K562 (cell line): Measurements from ENCODE around the gene AMN1. TPM values are rescaled to one million over a fixed set of nuclear protein-coding genes. Genes with fewer than 3 reads are reported as not detected.

ENCODE experiments used
- CBFA2T2 ChIP-seq: fragments of 450-650 bp; conservative IDR thresholded peaks from 2 replicates; pipeline ENCODE4 v1.6.1; 2017; ENCODE audit warnings: mild to moderate bottlenecking
- CBFA2T3 ChIP-seq: fragments of 450-650 bp; IDR thresholded peaks from 2 replicates; pipeline ENCODE4 v1.6.1; 2017
- DDX20 ChIP-seq: fragments of 450-650 bp; IDR thresholded peaks from 2 replicates; pipeline ENCODE4 v1.6.1; 2016; ENCODE audit warnings: missing genetic modification characterization, low read depth, mild to moderate bottlenecking, missing compliant biosample characterization, moderate library complexity
- ERF ChIP-seq: fragments of 450-650 bp; formaldehyde crosslinking; IDR thresholded peaks from 2 replicates; pipeline ENCODE4 v1.4.0; 2020; ENCODE audit warnings: mild to moderate bottlenecking, mixed read lengths
- GTF2F1 ChIP-seq: IDR thresholded peaks from 2 replicates; pipeline ENCODE4 v1.6.1; 2011; ENCODE audit warnings: low read depth, low read length, improper control_type of control experiment
- MECOM ChIP-seq: fragments of 250-450 bp; sonication (Bioruptor Pico); IDR thresholded peaks from 2 replicates; pipeline ENCODE4 v1.8.0; 2022; ENCODE audit warnings: inconsistent platforms
- MTA3 ChIP-seq: fragments of 450-650 bp; formaldehyde crosslinking; IDR thresholded peaks from 2 replicates; pipeline ENCODE4 v1.6.1; 2017; ENCODE audit warnings: mild to moderate bottlenecking, borderline replicate concordance
- NBN ChIP-seq: fragments of 450-650 bp; IDR thresholded peaks from 2 replicates; pipeline ENCODE4 v1.6.1; 2016; ENCODE audit warnings: low read depth, mild to moderate bottlenecking
- RBM34 ChIP-seq: fragments of 200-400 bp; formaldehyde crosslinking; IDR thresholded peaks from 2 replicates; pipeline ENCODE4 v1.6.1; 2018; ENCODE audit warnings: low read length, borderline replicate concordance; ENCODE audit not compliant: insufficient read depth
- SNRNP70 ChIP-seq: fragments of 200-400 bp; formaldehyde crosslinking; optimal IDR thresholded peaks from 2 replicates; pipeline ENCODE3; 2017; ENCODE audit warnings: low read depth, low read length
- polyA plus RNA-seq, 8 experiments: library from polyadenylated mRNA; depleted of rRNA in 4 of 8; stranded (reverse) in 5 of 8; unstranded in 3 of 8; fragments of >200 nt; fragmentation: Nextera tagmentation in 2 of 8; fragmentation: Illumina TruSeq in 1 of 8; extraction: Ambion mirVana in 2 of 8; extraction: Trizol in 1 of 8; gene quantifications; 2 replicates each; pipeline versions ENCODE4 v1.2.1 to v1.2.3, GENCODE V29; 2011 to 2014; ENCODE audit warnings: inconsistent platforms in 1 of 8, missing spikeins in 1 of 8
- total RNA-seq, 7 experiments: library from RNA; depleted of rRNA in 6 of 7; stranded (reverse); fragments of >200 nt in 6 of 7; fragmentation: Illumina TruSeq in 2 of 7; extraction: Trizol in 2 of 7; gene quantifications; 2 replicates each; pipeline versions ENCODE4 v1.2.1 to v1.2.3, GENCODE V29; 2011 to 2021; ENCODE audit warnings: low replicate concordance in 1 of 7
- TF ChIP-seq, protein P1 (sequence below), 2 experiments: fragments of 450-650 bp; IDR thresholded peaks; 2 replicates each; pipeline ENCODE4 v1.6.1; 2016; ENCODE audit warnings: mild to moderate bottlenecking in 2 of 2, borderline replicate concordance in 1 of 2, low read depth in 1 of 2, moderate library complexity in 1 of 2
- TF ChIP-seq, protein P2 (sequence below): fragments of 150-350 bp; IDR thresholded peaks from 2 replicates; pipeline ENCODE4 v1.6.1; 2014; ENCODE audit warnings: low read depth, mild to moderate bottlenecking, low read length, borderline replicate concordance

Gene AMN1
- total and polyA plus RNA-seq, 9 of the 15 experiments (the other 6 are each of a cell fraction or from before 2014, with no cell fraction given) = 5.2 to 27.6 (median 13.0) TPM

DNA sequence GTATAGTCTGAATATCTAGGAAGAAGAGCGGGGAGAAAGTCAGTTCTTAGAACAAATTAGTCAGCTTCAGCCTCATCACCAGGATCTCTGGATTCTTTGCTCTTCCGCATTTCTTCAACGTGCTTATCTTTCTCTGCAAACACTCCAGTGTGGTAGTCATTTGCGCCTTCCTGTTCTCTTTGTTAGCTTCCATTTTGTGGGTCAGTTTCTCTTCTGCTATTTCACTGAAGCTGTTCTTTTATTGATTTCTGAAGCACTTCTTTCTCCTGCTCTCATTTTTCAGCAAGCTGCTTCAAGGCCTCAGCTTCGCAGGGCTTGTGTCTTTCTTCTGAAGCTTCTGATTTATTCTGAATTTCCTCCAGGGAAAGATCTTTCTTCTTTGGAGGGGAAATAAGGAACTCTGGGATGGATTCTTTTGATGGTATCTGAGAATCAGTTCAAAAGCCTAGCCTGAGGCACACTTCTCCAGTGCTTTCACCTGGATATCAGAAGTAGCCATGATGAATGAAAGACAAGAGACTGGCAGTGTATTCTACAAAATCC lies 13.5 kb downstream of the AMN1 start (continued):
- peak; percentile 62 for TF ChIP-seq DDX20
- TF ChIP-seq MECOM (CRISPR knock-in tag) = peak; percentile 70; the same call in 1 of the 2 replicates
- TF ChIP-seq ERF = no peak
- TF ChIP-seq NBN = peak; percentile 94
- TF ChIP-seq, protein P1, sequence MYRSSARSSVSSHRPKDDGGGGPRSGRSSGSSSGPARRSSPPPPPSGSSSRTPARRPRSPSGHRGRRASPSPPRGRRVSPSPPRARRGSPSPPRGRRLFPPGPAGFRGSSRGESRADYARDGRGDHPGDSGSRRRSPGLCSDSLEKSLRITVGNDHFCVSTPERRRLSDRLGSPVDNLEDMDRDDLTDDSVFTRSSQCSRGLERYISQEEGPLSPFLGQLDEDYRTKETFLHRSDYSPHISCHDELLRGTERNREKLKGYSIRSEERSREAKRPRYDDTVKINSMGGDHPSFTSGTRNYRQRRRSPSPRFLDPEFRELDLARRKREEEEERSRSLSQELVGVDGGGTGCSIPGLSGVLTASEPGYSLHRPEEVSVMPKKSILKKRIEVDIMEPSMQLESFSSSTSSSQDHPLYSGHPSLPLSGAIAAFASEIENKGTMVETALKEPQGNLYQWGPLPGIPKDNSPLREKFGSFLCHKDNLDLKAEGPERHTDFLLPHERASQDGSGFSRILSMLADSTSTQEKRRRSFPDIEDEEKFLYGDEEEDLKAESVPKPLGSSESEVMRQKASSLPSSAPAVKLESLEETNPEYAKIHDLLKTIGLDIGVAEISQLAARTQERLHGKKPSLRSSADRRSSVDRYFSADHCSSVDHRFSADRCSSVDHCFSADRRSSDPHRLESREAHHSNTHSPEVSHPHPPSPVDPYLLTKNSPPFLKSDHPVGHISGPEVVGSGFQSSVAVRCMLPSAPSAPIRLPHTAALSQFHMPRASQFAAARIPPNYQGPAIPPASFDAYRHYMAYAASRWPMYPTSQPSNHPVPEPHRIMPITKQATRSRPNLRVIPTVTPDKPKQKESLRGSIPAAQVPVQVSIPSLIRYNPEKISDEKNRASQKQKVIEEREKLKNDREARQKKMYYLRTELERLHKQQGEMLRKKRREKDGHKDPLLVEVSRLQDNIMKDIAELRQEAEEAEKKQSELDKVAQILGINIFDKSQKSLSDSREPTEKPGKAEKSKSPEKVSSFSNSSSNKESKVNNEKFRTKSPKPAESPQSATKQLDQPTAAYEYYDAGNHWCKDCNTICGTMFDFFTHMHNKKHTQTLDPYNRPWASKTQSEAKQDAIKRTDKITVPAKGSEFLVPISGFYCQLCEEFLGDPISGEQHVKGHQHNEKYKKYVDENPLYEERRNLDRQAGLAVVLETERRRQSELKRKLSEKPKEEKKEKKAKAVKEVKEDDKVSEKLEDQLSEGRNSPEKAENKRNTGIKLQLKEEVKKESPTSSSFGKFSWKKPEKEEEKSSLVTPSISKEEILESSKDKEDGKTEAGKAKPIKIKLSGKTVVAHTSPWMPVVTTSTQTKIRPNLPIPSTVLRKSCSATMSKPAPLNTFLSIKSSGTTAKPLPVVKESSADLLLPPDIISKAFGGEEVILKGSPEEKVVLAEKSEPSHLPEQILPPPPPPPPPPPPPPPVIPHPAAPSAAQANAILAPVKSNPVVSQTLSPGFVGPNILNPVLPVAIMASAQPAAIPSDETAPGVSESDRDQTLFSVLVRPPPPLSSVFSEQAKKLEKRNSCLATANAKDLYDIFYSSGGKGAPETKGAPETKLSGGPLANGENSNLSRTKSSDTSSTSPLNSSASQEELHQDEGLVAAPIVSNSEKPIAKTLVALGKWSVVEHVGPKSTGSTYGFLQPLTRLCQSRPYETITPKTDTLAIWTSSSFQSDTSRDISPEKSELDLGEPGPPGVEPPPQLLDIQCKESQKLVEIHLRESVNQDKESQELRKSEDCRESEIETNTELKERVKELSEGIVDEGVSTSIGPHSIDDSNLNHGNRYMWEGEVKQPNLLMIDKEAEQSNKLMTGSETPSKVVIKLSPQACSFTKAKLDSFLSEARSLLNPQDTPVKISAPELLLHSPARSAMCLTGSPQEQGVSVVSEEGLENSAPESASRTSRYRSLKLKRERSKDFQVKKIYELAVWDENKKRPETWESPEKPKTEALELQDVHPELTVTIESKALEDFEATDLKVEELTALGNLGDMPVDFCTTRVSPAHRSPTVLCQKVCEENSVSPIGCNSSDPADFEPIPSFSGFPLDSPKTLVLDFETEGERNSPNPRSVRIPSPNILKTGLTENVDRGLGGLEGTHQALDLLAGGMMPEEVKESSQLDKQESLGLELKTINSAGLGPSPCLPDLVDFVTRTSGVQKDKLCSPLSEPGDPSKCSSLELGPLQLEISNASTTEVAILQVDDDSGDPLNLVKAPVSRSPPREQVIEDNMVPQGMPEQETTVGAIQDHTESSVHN (IDR thresholded peaks at IDR 0.05; ENCODE audit: borderline replicate concordance in 1 of 2, low read depth in 1 of 2) = peak in 1 of 2 experiments; percentile 69; a peak in 1 of 4 replicates
- TF ChIP-seq, protein P2, sequence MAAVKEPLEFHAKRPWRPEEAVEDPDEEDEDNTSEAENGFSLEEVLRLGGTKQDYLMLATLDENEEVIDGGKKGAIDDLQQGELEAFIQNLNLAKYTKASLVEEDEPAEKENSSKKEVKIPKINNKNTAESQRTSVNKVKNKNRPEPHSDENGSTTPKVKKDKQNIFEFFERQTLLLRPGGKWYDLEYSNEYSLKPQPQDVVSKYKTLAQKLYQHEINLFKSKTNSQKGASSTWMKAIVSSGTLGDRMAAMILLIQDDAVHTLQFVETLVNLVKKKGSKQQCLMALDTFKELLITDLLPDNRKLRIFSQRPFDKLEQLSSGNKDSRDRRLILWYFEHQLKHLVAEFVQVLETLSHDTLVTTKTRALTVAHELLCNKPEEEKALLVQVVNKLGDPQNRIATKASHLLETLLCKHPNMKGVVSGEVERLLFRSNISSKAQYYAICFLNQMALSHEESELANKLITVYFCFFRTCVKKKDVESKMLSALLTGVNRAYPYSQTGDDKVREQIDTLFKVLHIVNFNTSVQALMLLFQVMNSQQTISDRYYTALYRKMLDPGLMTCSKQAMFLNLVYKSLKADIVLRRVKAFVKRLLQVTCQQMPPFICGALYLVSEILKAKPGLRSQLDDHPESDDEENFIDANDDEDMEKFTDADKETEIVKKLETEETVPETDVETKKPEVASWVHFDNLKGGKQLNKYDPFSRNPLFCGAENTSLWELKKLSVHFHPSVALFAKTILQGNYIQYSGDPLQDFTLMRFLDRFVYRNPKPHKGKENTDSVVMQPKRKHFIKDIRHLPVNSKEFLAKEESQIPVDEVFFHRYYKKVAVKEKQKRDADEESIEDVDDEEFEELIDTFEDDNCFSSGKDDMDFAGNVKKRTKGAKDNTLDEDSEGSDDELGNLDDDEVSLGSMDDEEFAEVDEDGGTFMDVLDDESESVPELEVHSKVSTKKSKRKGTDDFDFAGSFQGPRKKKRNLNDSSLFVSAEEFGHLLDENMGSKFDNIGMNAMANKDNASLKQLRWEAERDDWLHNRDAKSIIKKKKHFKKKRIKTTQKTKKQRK = no peak
- peak; percentile 79 for TF ChIP-seq MTA3
- TF ChIP-seq SNRNP70 = no peak
- TF ChIP-seq CBFA2T2 = peak; percentile 71
- no peak for TF ChIP-seq RBM34
- TF ChIP-seq GTF2F1 = no peak
- peak; percentile 89 for TF ChIP-seq CBFA2T3
